Measurements from ENCODE around the gene ZNF236. TPM values are rescaled to one million over a fixed set of nuclear protein-coding genes. Genes with fewer than 3 reads are reported as not detected.
A peak's percentile ranks its signal among the peaks of the same experiment; 100 is the strongest.

The ZNF236 gene
- polyA plus RNA-seq, 3 donors, result 1.7 to 6.5 (median 2.4) TPM

- no peak for TF ChIP-seq CTCF (IDR thresholded peaks at IDR 0.05)
- Mint-ChIP-seq H3K9me3 (no peaks in the 10 kb centered on the region), H3K4me1 (peaks cover 47% of the 10 kb centered on the region), H3K27ac (peak overlapping the region in 1 of 7 donors; percentile 14), H3K36me3 (peaks cover 0 to 3% of the 10 kb centered on the region in 2 donors), H3K4me3 (no peak overlapping the region), H3K27me3 (ENCODE audit: low read depth in 3 of 3) (no peaks in the 10 kb centered on the region)
- Histone ChIP-seq H2AFZ (ENCODE audit: insufficient read depth, low read depth, low read length, poor library complexity, severe bottlenecking) (no peak overlapping the region), H3K27me3 (ENCODE audit: control insufficient read depth in 2 of 2, insufficient read depth in 2 of 2, low read length in 2 of 2) (no peaks in the 10 kb centered on the region), H3K79me2 (ENCODE audit: insufficient read depth, low read length) (peaks cover 11% of the 10 kb centered on the region), H4K20me1 (ENCODE audit: insufficient read depth, low read length) (no peaks in the 10 kb centered on the region), H3K27ac (ENCODE audit: low read depth in 1 of 2, low read length in 2 of 2) (no peak overlapping the region), H3K9me3 (replicated peaks in 1 of 2; ENCODE audit: control insufficient read depth in 1 of 2, insufficient read depth in 1 of 2, low read length in 2 of 2) (no peaks in the 10 kb centered on the region), H3K36me3 (replicated peaks in 1 of 2; ENCODE audit: control insufficient read depth in 1 of 2, insufficient read depth in 2 of 2, low read length in 2 of 2) (no peaks in the 10 kb centered on the region), H3K4me2 (replicated peaks; ENCODE audit: extremely low read depth, low read length, poor library complexity, severe bottlenecking) (no peak overlapping the region), H3K4me1 (ENCODE audit: control insufficient read depth in 1 of 2, insufficient read depth in 2 of 2, low read length in 2 of 2) (peaks cover 45 to 51% of the 10 kb centered on the region in 2 donors), H3K9ac (ENCODE audit: insufficient read depth, low read length, poor library complexity, severe bottlenecking) (no peak overlapping the region), H3K4me3 (replicated peaks in 1 of 3; ENCODE audit: low read depth in 2 of 3, low read length in 3 of 3) (no peak overlapping the region)
- intact Hi-C loops (cut with micrococcal nuclease), result loop anchor here (2.0 to 10.0 kb wide), 4 partner anchors 54 to 210 kb away; no protein-coding TSS in a partner anchor
- DNase-seq, result no peak
- 99% methylated on average over 10 of the region's 10 CpGs for WGBS (ENCODE audit: insufficient coverage)
Observed at GRCh38 chr18:77002496-77002895, 180.1 kb downstream of the ZNF236 start.

GRCh38 chr18:77003316-77003715 is 181.0 kb downstream of the ZNF236 start:
- H3K4me3 Mint-ChIP-seq, result no peak overlapping the region
- H3K79me2 ChIP-seq (ENCODE audit: insufficient read depth, low read length), result peaks cover 11% of the 10 kb centered on the region
- no peak overlapping the region for H3K4me2 ChIP-seq (replicated peaks; ENCODE audit: extremely low read depth, low read length, poor library complexity, severe bottlenecking)
- no peak for DNase-seq
- no peak for TF ChIP-seq CTCF (IDR thresholded peaks at IDR 0.05)
- H3K36me3 Mint-ChIP-seq, result peaks cover 0 to 3% of the 10 kb centered on the region in 2 donors
- no peak overlapping the region for H2AFZ ChIP-seq (ENCODE audit: insufficient read depth, low read depth, low read length, poor library complexity, severe bottlenecking)
- peaks cover 55% of the 10 kb centered on the region for H3K4me1 Mint-ChIP-seq
- H4K20me1 ChIP-seq (ENCODE audit: insufficient read depth, low read length), result no peaks in the 10 kb centered on the region
- H3K27me3 Mint-ChIP-seq (ENCODE audit: low read depth in 3 of 3), result no peaks in the 10 kb centered on the region
- H3K4me3 ChIP-seq (replicated peaks in 1 of 3; ENCODE audit: low read depth in 2 of 3, low read length in 3 of 3), result no peak overlapping the region
- H3K9ac ChIP-seq (ENCODE audit: insufficient read depth, low read length, poor library complexity, severe bottlenecking), result no peak overlapping the region
- 95% methylated on average over 3 of the region's 7 CpGs for whole genome bisulfite sequencing (ENCODE audit: insufficient coverage)
- intact Hi-C loops (cut with micrococcal nuclease), result loop anchor here (2.0 to 10.0 kb wide), 4 partner anchors 53 to 209 kb away; no protein-coding TSS in a partner anchor
- H3K27ac Mint-ChIP-seq, result no peak overlapping the region
- no peaks in the 10 kb centered on the region for H3K36me3 ChIP-seq (replicated peaks in 1 of 2; ENCODE audit: control insufficient read depth in 1 of 2, insufficient read depth in 2 of 2, low read length in 2 of 2)
- no peaks in the 10 kb centered on the region for H3K27me3 ChIP-seq (ENCODE audit: control insufficient read depth in 2 of 2, insufficient read depth in 2 of 2, low read length in 2 of 2)
- peak overlapping the region in 1 of 2 donors; percentile 95 for H3K27ac ChIP-seq (ENCODE audit: low read depth in 1 of 2, low read length in 2 of 2)
- no peaks in the 10 kb centered on the region for H3K9me3 ChIP-seq (replicated peaks in 1 of 2; ENCODE audit: control insufficient read depth in 1 of 2, insufficient read depth in 1 of 2, low read length in 2 of 2)
- no peaks in the 10 kb centered on the region for H3K9me3 Mint-ChIP-seq
- peaks cover 51 to 59% of the 10 kb centered on the region in 2 donors for H3K4me1 ChIP-seq (ENCODE audit: control insufficient read depth in 1 of 2, insufficient read depth in 2 of 2, low read length in 2 of 2)
